HCT116 (cell line): ENCODE results near the gene TBL1X. TPM values are rescaled to one million over a fixed set of nuclear protein-coding genes. Genes with fewer than 3 reads are reported as not detected.

Experiments
- ATAC-seq: fragments of 200-7000 bp; cut with Tn5 transposase; 2 replicates; pipeline ENCODE4 v1.9.1; 2020; ENCODE audit warnings: mild to moderate bottlenecking, moderate library complexity
- BruUV-seq: library from RNA; stranded (reverse); fragments of 400-500 nt; replicated peaks from 2 replicates; lab custom pipeline; 2021; lab: Mats Ljungman, UMichigan
- CTCF ChIA-PET: fragments of 300-600 bp; sonication (Branson Sonifier 250); formaldehyde crosslinking; loops from one replicate; lab custom pipeline; 2021; ENCODE audit warnings: antibody characterized with exemption; lab: Charles Lee
- POLR2A ChIA-PET: fragments of 300-600, 350-600 bp; sonication (Branson Sonifier 250); formaldehyde crosslinking; loops from one replicate; lab custom pipeline; 2021; ENCODE audit warnings: antibody characterized with exemption; lab: Charles Lee
- RAD21 ChIA-PET, 2 experiments: fragments of 300-600 bp; sonication (Branson Sonifier 250); formaldehyde crosslinking; loops; one replicate each; lab custom pipeline; 2023; ENCODE audit warnings: low total read pairs in 2 of 2; ENCODE audit not compliant: uncharacterized antibody in 2 of 2, unreplicated experiment in 2 of 2, low non-redundant PET in 1 of 2; lab: Charles Lee
- DNase-seq: peaks from one replicate; pipeline ENCODE4 v3.0.0-alpha.2; 2010; ENCODE audit warnings: low read depth, low spot score
- H2AFZ ChIP-seq: fragments of 200-600 bp; shearing (Covaris generic), sonication (generic); 2 replicates; pipeline ENCODE4 v1.6.1; 2017; ENCODE audit warnings: low read depth, mixed run types, mixed read lengths, antibody characterized with exemption, low read length; ENCODE audit not compliant: poor library complexity, severe bottlenecking
- H3K27ac ChIP-seq: 2 replicates; pipeline ENCODE4 v1.5.1; 2012; ENCODE audit warnings: low read depth, low read length
- H3K27me3 ChIP-seq: fragments of 200-600 bp; sonication (generic); 2 replicates; pipeline ENCODE4 v1.6.1; 2016; ENCODE audit warnings: mixed run types, low read length, mixed read lengths; ENCODE audit not compliant: insufficient read depth
- H3K36me3 ChIP-seq, 2 experiments: fragments of 200-500 bp in 1 of 2; fragments of 200-600 bp in 1 of 2; sonication (Bioruptor generic) in 1 of 2; sonication (generic) in 1 of 2; 2 replicates each; pipeline versions ENCODE4 v1.5.1 to v1.6.1; 2014 to 2016; ENCODE audit warnings: low read length in 2 of 2, inconsistent platforms in 1 of 2, mixed read lengths in 1 of 2, mixed run types in 1 of 2; ENCODE audit not compliant: insufficient read depth in 2 of 2, control insufficient read depth in 1 of 2
- H3K4me1 ChIP-seq, 2 experiments: fragments of 200-600 bp in 1 of 2; sonication (generic) in 1 of 2; 2 replicates each; pipeline versions ENCODE4 v1.5.1 to v1.6.1; 2012 to 2017; ENCODE audit warnings: low read length in 2 of 2, inconsistent platforms in 1 of 2, mild to moderate bottlenecking in 1 of 2, mixed read lengths in 1 of 2, mixed run types in 1 of 2, moderate library complexity in 1 of 2; ENCODE audit not compliant: insufficient read depth in 2 of 2, control insufficient read depth in 1 of 2
- H3K4me2 ChIP-seq: fragments of 200-600 bp; sonication (generic); 2 replicates; pipeline ENCODE4 v1.6.1; 2017; ENCODE audit warnings: mixed run types, low read length, mixed read lengths
- H3K4me3 ChIP-seq, 2 experiments: fragments of 200-600 bp in 1 of 2; sonication (generic) in 1 of 2; replicated peaks in 1 of 2; 2 replicates each; pipeline ENCODE4 v1.5.1; 2011 to 2016; ENCODE audit warnings: low read length in 2 of 2, control low read depth in 1 of 2, low read depth in 1 of 2, mild to moderate bottlenecking in 1 of 2, mixed read lengths in 1 of 2, mixed run types in 1 of 2
- H3K79me2 ChIP-seq: fragments of 200-600 bp; sonication (generic); 2 replicates; pipeline ENCODE4 v1.6.1; 2017; ENCODE audit warnings: mild to moderate bottlenecking, mixed run types, low read length, moderate library complexity, mixed read lengths; ENCODE audit not compliant: insufficient read depth
- H3K9ac ChIP-seq: fragments of 200-600 bp; sonication (generic); 2 replicates; pipeline ENCODE4 v1.6.1; 2016; ENCODE audit warnings: low read length, mixed read lengths
- H3K9me2 ChIP-seq: fragments of 200-600 bp; sonication (generic), shearing (Covaris generic); 2 replicates; pipeline ENCODE4 v1.6.1; 2017; ENCODE audit warnings: mixed run types, mild to moderate bottlenecking, moderate library complexity; ENCODE audit not compliant: insufficient read depth
- H3K9me3 ChIP-seq, 2 experiments: fragments of 200-500 bp in 1 of 2; fragments of 200-600 bp in 1 of 2; sonication (Bioruptor generic) in 1 of 2; sonication (generic) in 1 of 2; 2 replicates each; pipeline ENCODE4 v1.6.1; 2014 to 2017; ENCODE audit warnings: low read length in 2 of 2, mixed read lengths in 2 of 2, inconsistent platforms in 1 of 2, low read depth in 1 of 2, mild to moderate bottlenecking in 1 of 2, mixed run types in 1 of 2, moderate library complexity in 1 of 2; ENCODE audit not compliant: control insufficient read depth in 1 of 2, insufficient read depth in 1 of 2
- H4K20me1 ChIP-seq: fragments of 200-600 bp; sonication (generic), shearing (Covaris generic); 2 replicates; pipeline ENCODE4 v1.6.1; 2017; ENCODE audit warnings: mixed run types, mild to moderate bottlenecking, moderate library complexity; ENCODE audit not compliant: insufficient read depth
- CBX3 ChIP-seq: IDR thresholded peaks from 2 replicates; pipeline ENCODE4 v1.6.1; 2012; ENCODE audit warnings: low read depth
- CEBPB ChIP-seq: IDR thresholded peaks from 2 replicates; pipeline ENCODE4 v1.6.1; 2012; ENCODE audit warnings: low read depth
- EGR1 ChIP-seq: IDR thresholded peaks from 2 replicates; pipeline ENCODE4 v1.6.1; 2012; ENCODE audit warnings: low read depth
- ELF1 ChIP-seq: IDR thresholded peaks from 2 replicates; pipeline ENCODE4 v1.6.1; 2012; ENCODE audit warnings: low read depth, borderline replicate concordance
- EZH2phosphoT487 ChIP-seq: fragments of 200-600 bp; IDR thresholded peaks from 2 replicates; pipeline ENCODE4 v1.6.1; 2018; ENCODE audit warnings: antibody characterized with exemption, borderline replicate concordance
- FOSL1 ChIP-seq: IDR thresholded peaks from 2 replicates; pipeline ENCODE4 v1.6.1; 2012; ENCODE audit warnings: low read depth
- RAD21 ChIP-seq: IDR thresholded peaks from 2 replicates; pipeline ENCODE4 v1.6.1; 2012; ENCODE audit warnings: low read depth, mild to moderate bottlenecking
- REST ChIP-seq: IDR thresholded peaks from 2 replicates; pipeline ENCODE4 v1.6.1; 2012; ENCODE audit warnings: low read depth
- TCF7L2 ChIP-seq: IDR thresholded peaks from 2 replicates; pipeline ENCODE4 v1.7.0; 2011; ENCODE audit warnings: borderline replicate concordance, inconsistent platforms; ENCODE audit not compliant: insufficient read depth, insufficient read length; ENCODE audit errors: extremely low read depth
- YY1 ChIP-seq: IDR thresholded peaks from 2 replicates; pipeline ENCODE4 v1.6.1; 2011; ENCODE audit warnings: low read length, low read depth, moderate library complexity, mild to moderate bottlenecking; ENCODE audit not compliant: insufficient replicate concordance; ENCODE audit errors: extremely low read depth
- ZFX ChIP-seq: fragments of 450-650 bp; IDR thresholded peaks from 2 replicates; pipeline ENCODE4 v1.6.1; 2017
- ZNF274 ChIP-seq: fragments of 200-500 bp; sonication (Bioruptor generic); IDR thresholded peaks from 2 replicates; pipeline ENCODE4 v1.6.1; 2014; ENCODE audit warnings: mild to moderate bottlenecking, low read depth, low read length, inconsistent platforms
- intact Hi-C: fragments of 100-400 bp; cut with micrococcal nuclease; formaldehyde crosslinking; loops from 2 replicates; pipeline ENCODE4 v1.10.0; 2022
- total RNA-seq: library from RNA; stranded (reverse); gene quantifications from one replicate; pipeline ENCODE4 v1.2.1, GENCODE V29; 2021; ENCODE audit not compliant: unreplicated experiment
- TF ChIP-seq, protein P1 (sequence below), 3 experiments: fragments of 200-600 bp in 1 of 3; sonication (generic) in 1 of 3; IDR thresholded peaks in 2 of 3; conservative IDR thresholded peaks in 1 of 3; 2 replicates each; pipeline ENCODE4 v1.5.1; 2012 to 2017; ENCODE audit warnings: low read depth in 2 of 3, low read length in 2 of 3, antibody characterized with exemption in 1 of 3, borderline replicate concordance in 1 of 3, control low read depth in 1 of 3, mild to moderate bottlenecking in 1 of 3, mixed read lengths in 1 of 3, mixed run types in 1 of 3, moderate library complexity in 1 of 3; ENCODE audit not compliant: insufficient read depth in 1 of 3

TBL1X gene
- total RNA-seq, 1 experiment from 2014 or later: 37.8 TPM

DNA sequence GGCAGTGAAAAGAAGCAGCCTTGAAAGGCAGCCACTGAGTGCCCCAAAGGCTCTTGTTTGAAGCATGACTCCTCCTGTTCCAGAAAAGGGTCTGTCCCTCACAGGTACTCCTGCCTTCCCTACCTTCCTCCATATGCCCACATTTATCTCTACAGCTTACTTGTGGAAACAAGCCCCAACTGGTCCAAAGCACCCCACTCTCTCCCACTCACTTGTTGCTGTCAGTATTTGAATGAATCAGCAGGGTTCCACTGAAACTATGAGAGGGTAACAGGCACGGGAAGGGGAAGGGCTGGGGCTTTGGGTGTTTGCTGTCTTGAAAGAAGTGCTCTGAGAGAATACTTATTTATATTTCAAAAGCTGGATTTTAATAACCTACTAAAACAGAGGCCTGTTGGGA is 265.9 kb downstream of the TBL1X start:
- H3K4me1 ChIP-seq: no peaks in the 10 kb centered on the region
- TF ChIP-seq EZH2phosphoT487 (no peak), EGR1 (no peak), TCF7L2 (no peak), RAD21 (no peak), ZFX (no peak), REST (no peak), FOSL1 (no peak), ZNF274 (no peak), ELF1 (no peak), CEBPB (no peak), CBX3 (no peak), YY1 (no peak)
- TF ChIP-seq, protein P1, sequence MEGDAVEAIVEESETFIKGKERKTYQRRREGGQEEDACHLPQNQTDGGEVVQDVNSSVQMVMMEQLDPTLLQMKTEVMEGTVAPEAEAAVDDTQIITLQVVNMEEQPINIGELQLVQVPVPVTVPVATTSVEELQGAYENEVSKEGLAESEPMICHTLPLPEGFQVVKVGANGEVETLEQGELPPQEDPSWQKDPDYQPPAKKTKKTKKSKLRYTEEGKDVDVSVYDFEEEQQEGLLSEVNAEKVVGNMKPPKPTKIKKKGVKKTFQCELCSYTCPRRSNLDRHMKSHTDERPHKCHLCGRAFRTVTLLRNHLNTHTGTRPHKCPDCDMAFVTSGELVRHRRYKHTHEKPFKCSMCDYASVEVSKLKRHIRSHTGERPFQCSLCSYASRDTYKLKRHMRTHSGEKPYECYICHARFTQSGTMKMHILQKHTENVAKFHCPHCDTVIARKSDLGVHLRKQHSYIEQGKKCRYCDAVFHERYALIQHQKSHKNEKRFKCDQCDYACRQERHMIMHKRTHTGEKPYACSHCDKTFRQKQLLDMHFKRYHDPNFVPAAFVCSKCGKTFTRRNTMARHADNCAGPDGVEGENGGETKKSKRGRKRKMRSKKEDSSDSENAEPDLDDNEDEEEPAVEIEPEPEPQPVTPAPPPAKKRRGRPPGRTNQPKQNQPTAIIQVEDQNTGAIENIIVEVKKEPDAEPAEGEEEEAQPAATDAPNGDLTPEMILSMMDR (IDR thresholded peaks at IDR 0.05 in 2 of 3, conservative IDR thresholded peaks at IDR 0.05 in 1 of 3; ENCODE audit: borderline replicate concordance in 1 of 3, insufficient read depth in 1 of 3, low read depth in 2 of 3, low read length in 2 of 3): no peak
- TF ChIP-seq, all 23 proteins: peak for 0
- Histone ChIP-seq H3K4me2 (no peak overlapping the region), H3K4me3 (no peak overlapping the region), H3K27ac (no peak overlapping the region), H3K9ac (no peak overlapping the region), H3K9me3 (no peaks in the 10 kb centered on the region), H3K36me3 (no peaks in the 10 kb centered on the region), H3K9me2 (no peaks in the 10 kb centered on the region), H3K79me2 (no peaks in the 10 kb centered on the region), H2AFZ (no peak overlapping the region), H3K27me3 (no peaks in the 10 kb centered on the region), H4K20me1 (no peaks in the 10 kb centered on the region)
- DNase-seq: no peak
- RAD21 ChIA-PET: no interaction called here
- BruUV-seq: no TSS peak
- intact Hi-C loops: no loop called here
- ATAC-seq: no peak
- CTCF ChIA-PET: no interaction called here
- POLR2A ChIA-PET: no interaction called here
